ES-I3 (cell line): ENCODE measurements around the gene ZDHHC11B.

ENCODE experiments used
- H3K36me3 ChIP-seq: 2 replicates; pipeline ENCODE4 v1.6.1; 2013; ENCODE audit warnings: mild to moderate bottlenecking, low read length, control low read depth, moderate library complexity; ENCODE audit not compliant: insufficient read depth
- H3K4me1 ChIP-seq: 2 replicates; pipeline ENCODE4 v1.6.1; 2013; ENCODE audit warnings: mild to moderate bottlenecking, control low read depth, low read length; ENCODE audit not compliant: insufficient read depth
- H3K9ac ChIP-seq: 2 replicates; pipeline ENCODE4 v1.6.1; 2013; ENCODE audit warnings: low read depth, mild to moderate bottlenecking, low read length, moderate library complexity
- H3K9me3 ChIP-seq: 2 replicates; pipeline ENCODE4 v1.6.1; 2013; ENCODE audit warnings: mild to moderate bottlenecking, low read length, moderate library complexity; ENCODE audit not compliant: control insufficient read depth, insufficient read depth

The ZDHHC11B gene

DNA sequence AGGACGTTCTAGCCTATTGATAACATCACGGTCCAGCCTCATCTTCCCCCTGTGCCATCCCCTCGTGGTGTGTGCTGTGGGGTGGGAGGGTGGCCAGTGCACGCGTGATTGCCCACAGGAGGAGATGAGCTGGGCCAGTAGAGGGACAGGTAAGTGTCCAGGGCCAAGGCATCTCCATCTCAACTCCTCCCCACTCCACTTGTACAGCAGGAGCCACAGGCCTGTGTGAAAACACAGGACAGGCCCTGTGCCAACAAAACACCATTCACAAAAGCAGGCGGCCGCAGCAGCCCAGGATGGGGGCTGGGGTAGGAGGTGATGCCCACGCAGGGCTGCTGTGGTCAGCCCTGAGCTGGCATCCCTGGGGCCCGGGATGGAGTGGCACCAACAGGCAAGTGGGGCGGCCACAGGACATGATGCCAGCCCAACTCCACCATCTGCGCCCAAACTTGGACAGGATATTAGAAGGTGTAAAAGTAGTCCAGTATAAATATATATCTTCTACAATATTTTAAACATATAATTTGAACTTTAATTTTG is 124.0 kb downstream of the ZDHHC11B start:
- no peaks in the 10 kb centered on the region for H3K4me1 ChIP-seq
- no peaks in the 10 kb centered on the region; the same call in 1 of the 2 replicates for H3K36me3 ChIP-seq
- no peaks in the 10 kb centered on the region for H3K9me3 ChIP-seq
- no peak overlapping the region for H3K9ac ChIP-seq
